Activated naive CD4-positive, alpha-beta T cell treated with anti-CD3 and anti-CD28 coated beads, Interleukin-2, amount 50 U/mL, for 72 hours (primary cell): ENCODE measurements around the gene MLPH. TPM values are rescaled to one million over a fixed set of nuclear protein-coding genes. Genes with fewer than 3 reads are reported as not detected.
A peak's percentile ranks its signal among the peaks of the same experiment; 100 is the strongest.

Experiments
- ATAC-seq, 2 donors: fragments of 150-1000 bp; cut with Tn5 transposase; 2 replicates each; pipeline ENCODE4 v1.10.0; 2021; ENCODE audit warnings: mild to moderate bottlenecking in 2 of 2, moderate library complexity in 2 of 2
- DNase-seq, 2 donors: peaks; one replicate each; pipeline ENCODE4 v3.0.0; 2021 to 2022; ENCODE audit warnings: low spot score in 2 of 2
- H3K27ac Mint-ChIP-seq, 2 donors: one replicate each; pipeline ENCODE4 v1.8.0; 2022; ENCODE audit warnings: mild to moderate bottlenecking in 2 of 2, mixed read lengths in 2 of 2
- H3K36me3 Mint-ChIP-seq, 2 donors: one replicate each; pipeline ENCODE4 v1.8.0; 2022; ENCODE audit warnings: mixed read lengths in 2 of 2
- H3K9me3 Mint-ChIP-seq, 2 donors: one replicate each; pipeline ENCODE4 v1.8.0; 2022; ENCODE audit warnings: mixed read lengths in 2 of 2
- total RNA-seq, 2 donors: library from RNA; stranded (reverse); gene quantifications; one replicate each; pipeline ENCODE4 v1.2.3, GENCODE V29; 2022

The MLPH gene
- total RNA-seq, 2 donors from 2014 or later, result not detected

DNA sequence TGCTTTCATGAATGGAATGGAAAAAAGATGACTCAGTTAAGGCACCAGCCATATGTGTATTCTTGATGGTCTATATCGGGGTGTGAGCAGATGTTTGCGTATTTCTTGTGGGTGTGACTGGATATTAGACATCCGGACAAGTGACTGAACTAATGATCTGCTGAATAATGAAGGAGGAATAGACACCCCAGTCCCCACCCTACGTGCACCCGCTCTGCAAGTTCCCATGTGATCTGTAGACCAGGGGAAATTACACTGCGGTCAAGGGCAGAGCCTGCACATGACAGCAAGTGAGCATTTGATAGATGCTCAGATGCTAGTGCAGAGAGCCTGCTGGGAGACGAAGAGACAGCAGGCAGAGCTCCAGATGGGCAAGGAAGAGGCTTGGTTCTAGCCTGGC lies 66.9 kb downstream of the MLPH start:
- H3K36me3 Mint-ChIP-seq, result peaks cover 0 to 6% of the 10 kb centered on the region in 2 donors
- no peak for ATAC-seq
- no peak for DNase-seq
- peaks cover 3 to 5% of the 10 kb centered on the region in 2 donors for H3K9me3 Mint-ChIP-seq
- no peak overlapping the region for H3K27ac Mint-ChIP-seq

DNA sequence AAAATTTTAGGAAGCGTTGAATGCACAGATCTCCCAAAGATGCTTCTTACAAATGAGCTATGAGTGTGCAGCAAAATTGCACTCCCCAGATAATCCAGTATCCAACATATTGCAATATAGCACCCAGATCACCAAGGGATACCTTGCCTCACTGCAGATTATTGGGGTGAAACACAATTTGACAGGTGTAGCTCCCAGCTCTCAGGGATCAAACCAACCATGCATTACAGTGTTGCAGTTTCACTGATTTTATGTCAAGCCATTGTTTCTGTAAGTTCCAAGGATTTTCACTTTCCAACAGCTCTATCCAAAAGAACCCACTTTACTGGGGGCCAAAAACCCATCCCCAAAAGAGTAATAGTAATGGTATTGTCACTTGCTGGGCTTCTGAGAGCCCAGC lies 68.5 kb downstream of the MLPH start:
- H3K9me3 Mint-ChIP-seq, result peaks cover 3 to 5% of the 10 kb centered on the region in 2 donors
- no peak for DNase-seq
- ATAC-seq, result no peak

DNA sequence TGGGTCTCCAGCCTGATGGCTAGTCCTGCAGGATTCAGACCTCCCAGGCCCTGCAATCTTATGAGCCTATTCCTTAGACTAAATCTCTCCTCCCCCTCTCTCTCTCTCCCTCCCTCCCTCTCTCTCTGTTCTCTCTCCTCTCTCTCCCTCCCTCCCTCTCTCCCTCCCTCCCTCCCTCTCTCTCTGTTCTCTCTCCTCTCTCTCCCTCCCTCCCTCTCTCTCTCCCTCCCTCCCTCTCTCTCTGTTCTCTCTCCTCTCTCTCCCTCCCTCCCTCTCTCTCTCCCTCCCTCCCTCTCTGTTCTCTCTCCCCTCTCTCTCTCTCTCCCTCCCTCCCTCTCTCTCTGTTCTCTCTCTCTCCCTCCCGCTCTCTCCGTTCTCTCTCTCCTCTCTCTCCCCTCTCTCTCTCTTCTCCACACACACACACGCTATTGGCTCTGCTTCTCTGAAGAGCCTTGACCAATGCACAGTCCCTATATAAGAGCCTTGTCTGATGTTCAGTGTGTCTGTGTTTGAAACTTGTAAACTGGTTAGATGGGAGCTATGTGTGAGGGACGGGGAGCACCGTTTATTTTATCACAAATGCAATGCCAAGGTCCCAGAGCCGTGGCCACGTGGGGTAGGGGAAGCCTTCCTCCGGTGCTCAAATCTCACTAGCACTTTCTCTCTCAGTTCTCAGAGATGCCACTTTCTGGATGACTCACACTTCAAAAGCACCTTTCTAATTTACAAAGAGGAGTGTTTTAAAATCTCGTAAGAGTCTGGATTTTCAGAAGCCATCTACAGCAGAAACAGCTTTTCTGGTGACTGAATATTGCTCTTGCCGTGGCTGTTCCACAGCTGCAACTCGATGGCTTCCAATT lies 70.0 kb downstream of the MLPH start:
- peaks cover 0 to 6% of the 10 kb centered on the region in 2 donors for H3K36me3 Mint-ChIP-seq
- ATAC-seq (peak; percentile 97 to 98), DNase-seq (peak in 1 of 2 donors; percentile 48)
- peaks cover 3 to 5% of the 10 kb centered on the region in 2 donors for H3K9me3 Mint-ChIP-seq
- peak overlapping the region in 1 of 2 donors; percentile 65 for H3K27ac Mint-ChIP-seq

More for the DNA sequence above, 68.5 kb downstream of the MLPH start:
- Mint-ChIP-seq H3K36me3 (peaks cover 0 to 6% of the 10 kb centered on the region in 2 donors), H3K27ac (no peak overlapping the region)

DNA sequence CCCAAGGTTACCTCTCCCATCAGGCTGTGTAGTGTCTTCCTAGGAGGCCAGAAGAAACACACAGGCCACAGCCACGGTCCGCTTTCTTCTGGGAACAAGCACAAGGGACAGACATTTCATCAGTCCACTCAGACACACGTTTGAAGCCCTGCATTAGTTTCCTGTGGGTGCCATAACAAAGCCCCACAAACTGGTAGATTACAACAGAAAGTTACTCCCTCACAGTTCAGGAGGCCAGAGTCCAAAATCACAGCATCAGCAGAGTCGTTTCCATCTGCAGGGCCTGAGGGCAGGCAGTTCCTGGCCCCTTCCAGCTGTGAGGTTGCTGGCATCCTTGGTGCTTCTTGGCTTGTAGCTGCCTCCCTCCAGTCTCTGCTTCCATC lies 70.6 kb downstream of the MLPH start:
- no peak for DNase-seq
- Mint-ChIP-seq H3K9me3 (peaks cover 3 to 5% of the 10 kb centered on the region in 2 donors), H3K27ac (peak overlapping the region in 1 of 2 donors; percentile 65), H3K36me3 (peaks cover 0 to 6% of the 10 kb centered on the region in 2 donors)
- ATAC-seq, result peak in 1 of 2 donors; percentile 56

- no peak for ATAC-seq
Observed at GRCh38 chr2:237558961-237559641, 72.0 kb downstream of the MLPH start.

GRCh38 chr2:237561221-237561620 lies 74.2 kb downstream of the MLPH start:
- no peak for DNase-seq
- H3K27ac Mint-ChIP-seq, result no peak overlapping the region
- H3K9me3 Mint-ChIP-seq, result peaks cover under 1 to 1% of the 10 kb centered on the region in 2 donors
- no peak for ATAC-seq
- peaks cover 0 to 2% of the 10 kb centered on the region in 2 donors for H3K36me3 Mint-ChIP-seq

More at GRCh38 chr2:237558961-237559641, 72.0 kb downstream of the MLPH start:
- peaks cover 0 to 6% of the 10 kb centered on the region in 2 donors for H3K36me3 Mint-ChIP-seq
- DNase-seq, result no peak
- peaks cover 3 to 5% of the 10 kb centered on the region in 2 donors for H3K9me3 Mint-ChIP-seq
- peak overlapping the region in 1 of 2 donors; percentile 36 for H3K27ac Mint-ChIP-seq

DNA sequence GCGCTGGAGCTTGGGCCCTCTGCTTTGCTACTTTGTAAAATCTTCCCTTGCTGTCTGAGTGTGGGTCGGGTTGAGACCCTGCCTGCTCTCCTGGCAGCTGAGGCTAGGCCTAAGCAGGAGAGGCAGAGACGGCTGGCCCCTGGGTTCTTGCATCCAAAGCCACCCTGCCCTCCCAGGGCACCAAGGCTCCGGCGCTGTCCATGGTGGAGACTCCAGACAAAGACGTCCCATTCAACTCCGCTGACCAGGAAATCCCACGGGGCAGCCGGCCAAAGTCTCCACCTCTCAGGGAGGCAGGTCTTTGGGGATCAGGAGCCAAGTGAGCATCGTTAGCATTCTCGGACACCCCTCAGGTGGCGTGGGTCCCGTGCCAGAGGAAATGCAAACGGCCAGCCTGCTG lies 76.8 kb downstream of the MLPH start:
- ATAC-seq (no peak), DNase-seq (no peak)
- Mint-ChIP-seq H3K9me3 (no peaks in the 10 kb centered on the region), H3K27ac (no peak overlapping the region), H3K36me3 (no peaks in the 10 kb centered on the region)

DNA sequence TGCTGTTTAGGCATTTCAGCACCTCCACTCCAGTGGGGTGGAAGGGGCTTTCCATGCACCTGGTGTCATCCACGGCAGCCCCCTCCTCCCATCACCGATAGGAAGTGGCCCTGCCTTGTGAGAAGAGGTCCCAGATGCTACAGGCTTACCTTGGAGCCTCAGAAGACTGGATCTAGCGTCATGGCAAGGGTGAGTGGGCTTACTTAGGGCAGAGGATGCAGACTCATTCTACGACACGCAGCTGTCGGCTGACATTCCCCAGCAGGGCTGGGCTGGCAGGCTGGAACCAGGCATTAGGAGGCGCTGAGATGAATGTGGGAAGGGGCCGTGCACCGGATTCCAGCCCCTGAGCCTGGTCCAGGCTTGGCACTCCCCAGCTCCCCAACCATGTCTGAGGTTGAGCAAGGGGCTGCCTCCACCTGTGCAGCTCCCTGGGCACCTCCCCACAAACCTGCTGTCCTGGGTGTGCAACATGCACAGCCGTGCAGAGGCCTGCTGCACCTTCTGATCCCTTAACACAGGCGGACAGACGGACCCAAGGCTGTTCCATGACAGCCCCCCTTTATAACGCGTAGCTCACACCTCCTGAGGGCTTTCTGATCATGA lies 77.6 kb downstream of the MLPH start:
- Mint-ChIP-seq H3K36me3 (no peaks in the 10 kb centered on the region), H3K27ac (no peak overlapping the region), H3K9me3 (no peaks in the 10 kb centered on the region)
- DNase-seq (peak in 1 of 2 donors; percentile 25), ATAC-seq (no peak)

DNA sequence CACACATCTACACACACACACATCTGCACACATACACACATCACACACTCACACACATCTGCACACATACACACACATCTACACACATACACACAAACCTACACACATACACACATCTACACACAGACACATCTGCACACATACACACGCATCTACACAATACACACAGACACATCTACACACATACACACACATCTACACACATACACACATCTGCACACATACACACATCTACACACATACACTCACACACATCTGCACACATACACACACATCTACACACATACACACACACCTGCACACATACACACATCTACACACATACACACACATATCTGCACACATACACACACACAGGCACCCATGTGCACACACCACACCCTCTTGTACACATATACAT lies 78.9 kb downstream of the MLPH start:
- Mint-ChIP-seq H3K36me3 (no peaks in the 10 kb centered on the region), H3K9me3 (no peaks in the 10 kb centered on the region), H3K27ac (no peak overlapping the region)
- DNase-seq (no peak), ATAC-seq (no peak)

- ATAC-seq, result no peak
- no peak for DNase-seq
- Mint-ChIP-seq H3K27ac (no peak within 1 kb of the TSS), H3K9me3 (no peaks in the 10 kb centered on the region), H3K36me3 (no peaks in the 10 kb centered on the region)
Observed at GRCh38 chr2:237566401-237567235, 79.6 kb downstream of the MLPH start, which contains the start of gene PRLH. Gene PRLH, plus strand, starts transcription at chr2:237566574. Its CDS starts 0 bp downstream, at chr2:237566574.

DNA sequence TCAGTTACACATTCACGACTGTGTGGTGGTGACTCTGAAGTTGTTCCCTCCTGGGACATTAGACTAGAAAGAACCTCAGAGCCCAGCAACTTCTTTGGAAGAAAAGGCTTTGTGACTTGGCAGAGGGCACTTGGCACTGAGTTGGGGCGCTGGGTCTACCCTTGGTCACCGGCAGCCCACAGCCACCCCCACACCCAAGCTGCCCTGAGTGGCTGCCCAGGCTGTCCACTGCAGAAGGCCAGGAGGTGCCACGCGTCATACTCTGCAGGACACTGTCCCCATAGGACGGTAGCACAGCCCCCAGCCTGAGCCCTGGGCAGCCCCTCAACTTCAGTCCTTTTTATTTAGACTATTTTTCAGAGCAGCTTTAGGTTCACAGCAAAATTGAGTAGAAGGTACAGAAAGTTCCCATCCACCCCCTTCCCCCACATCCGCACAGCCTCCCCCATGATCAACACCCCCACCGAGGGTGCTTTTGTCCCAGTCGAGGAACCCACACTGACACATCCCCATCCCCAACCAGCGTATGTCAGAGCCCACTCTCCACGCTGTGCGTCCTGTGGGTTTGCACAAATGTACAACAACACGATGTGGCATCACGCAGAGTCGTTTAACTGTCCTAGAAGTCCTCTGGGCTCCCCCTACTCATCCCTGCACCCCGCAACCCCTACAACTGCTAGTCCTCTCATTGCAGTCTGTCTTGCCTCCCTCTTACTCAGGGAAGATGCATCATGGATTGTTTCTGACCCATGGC lies 80.4 kb downstream of the MLPH start:
- ATAC-seq, result no peak
- peak in 1 of 2 donors; percentile 45 for DNase-seq
- Mint-ChIP-seq H3K36me3 (no peaks in the 10 kb centered on the region), H3K27ac (no peak overlapping the region), H3K9me3 (no peaks in the 10 kb centered on the region)

DNA sequence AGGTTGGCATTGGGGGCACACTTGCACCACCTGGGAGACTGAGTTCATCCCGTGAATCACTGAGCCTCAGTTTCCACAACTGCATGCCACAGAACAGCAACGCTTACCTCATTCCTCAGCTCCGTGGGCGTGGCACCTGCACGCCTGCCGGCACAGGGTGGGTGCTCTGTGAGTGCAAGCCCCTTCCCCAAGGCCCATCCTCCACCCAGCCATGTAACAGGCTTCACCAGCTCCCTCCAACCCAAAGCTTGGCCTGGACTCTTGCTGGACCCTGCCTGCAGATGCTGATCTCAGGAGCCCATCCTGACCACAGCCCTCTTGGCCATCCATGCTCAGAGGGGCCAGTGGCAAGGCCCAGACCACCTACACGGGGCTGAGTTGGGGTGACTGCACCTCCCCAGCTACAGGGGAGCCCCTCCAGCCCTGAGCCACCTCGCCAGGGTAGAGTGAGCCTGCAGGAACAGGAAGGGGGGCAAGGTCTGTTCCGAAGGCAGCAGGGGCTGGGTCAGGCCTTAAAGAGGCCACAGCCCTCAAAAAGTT lies 81.1 kb downstream of the MLPH start:
- DNase-seq (peak in 1 of 2 donors; percentile 18), ATAC-seq (no peak)
- Mint-ChIP-seq H3K9me3 (no peaks in the 10 kb centered on the region), H3K36me3 (no peaks in the 10 kb centered on the region), H3K27ac (no peak overlapping the region)

DNA sequence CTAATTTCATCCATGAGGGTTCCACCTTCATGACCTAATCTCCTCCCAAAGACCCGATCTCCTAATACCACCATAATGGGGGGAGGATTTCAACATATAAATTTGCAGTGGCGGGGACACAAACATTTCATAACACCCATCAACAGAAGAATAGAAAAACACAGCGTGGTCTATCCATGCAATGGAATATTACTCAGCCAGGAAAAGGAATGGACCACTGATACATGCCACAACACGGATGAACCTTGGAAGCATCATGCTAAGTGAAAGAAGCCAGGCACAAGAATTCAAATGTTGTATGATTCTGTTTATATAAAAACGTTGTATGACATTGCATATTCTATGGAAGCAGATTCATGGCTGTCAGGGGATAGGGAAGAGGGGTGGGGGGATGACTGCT lies 82.0 kb downstream of the MLPH start:
- Mint-ChIP-seq H3K9me3 (no peaks in the 10 kb centered on the region), H3K27ac (peak overlapping the region in 1 of 2 donors; percentile 47), H3K36me3 (no peaks in the 10 kb centered on the region)
- no peak for ATAC-seq
- DNase-seq, result no peak

GRCh38 chr2:237569896-237570295 lies 82.8 kb downstream of the MLPH start:
- Mint-ChIP-seq H3K27ac (no peak overlapping the region), H3K36me3 (no peaks in the 10 kb centered on the region), H3K9me3 (no peaks in the 10 kb centered on the region)
- ATAC-seq (no peak), DNase-seq (no peak)

DNA sequence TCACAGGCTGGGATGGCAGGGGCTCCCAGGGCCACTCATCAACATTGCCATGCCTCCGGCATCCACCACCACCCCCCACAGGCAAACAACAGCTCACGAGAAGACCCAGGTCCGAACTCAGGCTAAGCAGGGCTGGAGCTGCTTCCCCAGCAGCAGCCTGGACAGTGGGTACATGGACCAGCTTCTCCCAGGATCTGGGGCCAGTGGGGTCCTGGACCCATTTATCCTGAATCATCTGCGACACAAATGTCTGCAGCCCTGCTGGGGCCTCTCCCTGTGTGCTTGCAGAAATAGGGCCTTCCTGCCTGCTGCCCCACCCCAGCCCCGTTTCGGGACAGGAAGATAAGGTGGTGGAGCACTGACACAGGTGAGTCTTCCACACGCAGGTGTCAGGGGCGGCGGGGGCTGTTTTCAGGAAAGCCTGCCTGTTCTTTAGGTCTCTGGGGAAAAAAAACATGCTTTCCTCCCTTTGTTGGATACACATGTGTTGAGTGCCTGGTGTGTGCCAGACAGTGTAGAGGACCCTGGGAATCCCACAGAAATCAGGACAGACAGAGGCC lies 83.8 kb downstream of the MLPH start:
- ATAC-seq (no peak), DNase-seq (no peak)
- Mint-ChIP-seq H3K27ac (no peak overlapping the region), H3K9me3 (no peaks in the 10 kb centered on the region), H3K36me3 (no peaks in the 10 kb centered on the region)
